Measurements from ENCODE around the gene TMEM44.

- TF ChIP-seq CTCF (IDR thresholded peaks at IDR 0.05 in 4 of 5, conservative IDR thresholded peaks at IDR 0.05 in 1 of 5) (no peak), POLR2A (IDR thresholded peaks at IDR 0.05) (no peak)
Measured at GRCh38 chr3:194574639-194575483, 58.4 kb downstream of the TMEM44 start.
